ENCODE measurements around the gene ZNF438.

GRCh38 chr10:30917067-30917466 lies 114.6 kb downstream of the ZNF438 start:
- TF ChIP-seq CTCF (IDR thresholded peaks at IDR 0.05): no peak
- no peak for TF ChIP-seq EZH2phosphoT487 (IDR thresholded peaks at IDR 0.05)
- TF ChIP-seq EZH2 (IDR thresholded peaks at IDR 0.05): no peak

All from neural progenitor cell (in vitro differentiated cells).